Heart right ventricle (tissue), 16 donors: Measurements from ENCODE around the gene RAPSN. TPM values are rescaled to one million over a fixed set of nuclear protein-coding genes. Genes with fewer than 3 reads are reported as not detected.

ENCODE experiments used
- ATAC-seq, 8 donors: fragments of 200-7000 bp; cut with Tn5 transposase; one replicate each; pipeline ENCODE4 v1.9.1; 2020; ENCODE audit warnings: mild to moderate bottlenecking in 8 of 8, moderate library complexity in 8 of 8, moderate number of reproducible peaks in 1 of 8
- DNase-seq, 2 donors: peaks; one replicate each; pipeline ENCODE4 v3.0.0-alpha.2; 2020
- H3K27ac ChIP-seq, 10 donors: fragments of 200-600 bp; sonication (generic) in 2 of 10; one replicate each; pipeline versions ENCODE4 v1.5.0 to v1.8.0; 2020 to 2022; ENCODE audit warnings: mild to moderate bottlenecking in 3 of 10
- H3K27me3 ChIP-seq, 7 donors: fragments of 200-600 bp; one replicate each; pipeline ENCODE4 v1.8.0; 2021 to 2022; ENCODE audit warnings: mild to moderate bottlenecking in 2 of 7
- H3K36me3 ChIP-seq, 9 donors: fragments of 200-600 bp; sonication (generic) in 1 of 9; one replicate each; pipeline versions ENCODE4 v1.5.0 to v1.8.0; 2020 to 2022; ENCODE audit warnings: mild to moderate bottlenecking in 2 of 9
- H3K4me1 ChIP-seq, 9 donors: fragments of 200-600 bp; sonication (generic) in 1 of 9; one replicate each; pipeline versions ENCODE4 v1.5.0 to v1.8.0; 2020 to 2022; ENCODE audit warnings: mild to moderate bottlenecking in 4 of 9
- H3K4me3 ChIP-seq, 10 donors: fragments of 200-600 bp; sonication (generic) in 2 of 10; one replicate each; pipeline versions ENCODE4 v1.5.0 to v1.8.0; 2020 to 2022; ENCODE audit warnings: mild to moderate bottlenecking in 7 of 10, moderate library complexity in 2 of 10
- H3K9me3 ChIP-seq, 11 donors: fragments of 200-600 bp in 10 of 11; sonication (generic) in 2 of 11; one replicate each; pipeline versions ENCODE4 v1.5.0 to v1.8.0; 2013 to 2022; ENCODE audit warnings: mild to moderate bottlenecking in 2 of 11, control low read depth in 1 of 11, moderate library complexity in 1 of 11
- CTCF ChIP-seq, 9 donors: fragments of 200-600 bp; sonication (generic) in 2 of 9; IDR thresholded peaks; one replicate each; pipeline versions ENCODE4 v1.5.0 to v1.8.0; 2021 to 2022; ENCODE audit warnings: antibody characterized with exemption in 9 of 9, mild to moderate bottlenecking in 5 of 9, moderate library complexity in 1 of 9
- WGBS, 2 donors: extraction: QIAGEN DNeasy Blood & Tissue Kit; methylation state at CpG; one replicate each; pipeline ENCODE4 v1.1.7; 2013; ENCODE audit warnings: inconsistent platforms in 1 of 2; 5-methylcytosine and 5-hydroxymethylcytosine counted together
- intact Hi-C, 10 donors: fragments of 100-400 bp; cut with DNase I; formaldehyde crosslinking; loops; one replicate each; pipeline versions ENCODE4 v1.11.1 to v1.14.2; 2022
- polyA plus RNA-seq, 2 donors: library from polyadenylated mRNA; stranded (reverse); fragments of 200-250 nt; gene quantifications; one replicate each; pipeline ENCODE4 v1.2.3, GENCODE V29; 2013
- total RNA-seq, 10 donors: library from RNA; stranded (reverse); fragmentation: NEBNext Ultra II Directional in 3 of 10; extraction: Animal tissue kit (Norgen Biotek cat#: 25700) in 3 of 10; gene quantifications; one replicate each; pipeline versions ENCODE4 v1.2.1 to v1.2.4, GENCODE V29; 2021 to 2023
- donor health status: Arrhythmogenic right ventricular cardiomyopathy.
- donor health status: ischemic (EF 13 %, LVEDD 7.1; RV severe dilation, severe dysfunction).
- donor health status: healthy with polysubstance abuse.
- donor health status: DM: no; HTN: yes; CAD: no.
- donor health status: DM: no; HTN: no; CAD: no.
- donor health status: ischemic (EF 25% LVEDD 6.9; RV normal size, moderate dysfunction).
- donor health status: ischemic (EF 25% LVEDD 5.7; RV mildly dilated, moderate dysfunction).
- donor health status: healthy.
- donor health status: DM: yes; HTN: yes; CAD: no.
- donor health status: Ischemic cardiomyopathy.
- donor health status: ischemic (EF 35%, LVEDD 5.7; RV mildly dilated, moderate dysfunction).
- donor health status: nonischemic (EF 11% LVEDD 7.7; RV severe dilation, severe dysfunction).
- donor health status: DM: yes; HTN: yes; CAD: no.
- donor health status: PGD.
- donor health status: ischemic (EF 29% LVEDD 5.4; RV normal size, mild dysfunction).
- donor health status: nonischemic (EF 23%, LVEDD 6.1; RV moderate dilation, normal function).

RAPSN gene
- total and polyA plus RNA-seq, 12 donors = 0.33 to 10.2 (median 4.0) TPM

- 72 to 74% methylated on average over 8 of the region's 8 CpGs for WGBS, 2 donors
- DNase-seq (no peak), ATAC-seq (peak in 2 of 8 donors; percentile 5 to 20)
- H3K4me3 ChIP-seq = no peak overlapping the region
- H3K27me3 ChIP-seq = no peaks in the 10 kb centered on the region
- H3K36me3 ChIP-seq = no peaks in the 10 kb centered on the region
- H3K4me1 ChIP-seq = peaks cover 0 to 15% (median 6%) of the 10 kb centered on the region in 9 donors
- intact Hi-C loops = loop anchor here in 1 of 10 donors (5.0 kb wide), 1 partner anchor 72 kb away; the partner anchor contains the start of gene SPI1
- no peak for TF ChIP-seq CTCF (IDR thresholded peaks at IDR 0.05)
- H3K9me3 ChIP-seq = no peaks in the 10 kb centered on the region
- H3K27ac ChIP-seq = no peak overlapping the region
Observed at GRCh38 chr11:47449541-47449940, 605 bp upstream of the RAPSN start.

- ATAC-seq (no peak), DNase-seq (no peak)
- H3K27ac ChIP-seq = no peak overlapping the region
- no peaks in the 10 kb centered on the region for H3K27me3 ChIP-seq
- intact Hi-C loops = loop anchor here in 1 of 10 donors (5.0 kb wide), 1 partner anchor 71 kb away; the partner anchor contains the start of gene SPI1
- WGBS, 2 donors = 93 to 94% methylated on average over 12 of the region's 12 CpGs
- no peaks in the 10 kb centered on the region for H3K36me3 ChIP-seq
- H3K4me3 ChIP-seq = no peak overlapping the region
- TF ChIP-seq CTCF (IDR thresholded peaks at IDR 0.05) = no peak
- H3K4me1 ChIP-seq = peaks cover 0 to 19% (median 1%) of the 10 kb centered on the region in 9 donors
- no peaks in the 10 kb centered on the region for H3K9me3 ChIP-seq
Observed at GRCh38 chr11:47447906-47448305, 1.0 kb downstream of the RAPSN start.

- DNase-seq (no peak), ATAC-seq (no peak)
- TF ChIP-seq CTCF (IDR thresholded peaks at IDR 0.05) = no peak
- Histone ChIP-seq H3K27me3 (no peaks in the 10 kb centered on the region), H3K27ac (no peak overlapping the region), H3K36me3 (no peaks in the 10 kb centered on the region), H3K4me1 (peaks cover 0 to 29% (median 5%) of the 10 kb centered on the region in 9 donors), H3K4me3 (no peak overlapping the region), H3K9me3 (no peaks in the 10 kb centered on the region)
- intact Hi-C loops = loop anchor here in 1 of 10 donors (5.0 kb wide), 1 partner anchor 70 kb away; the partner anchor contains the start of gene SPI1
- 91 to 94% methylated on average over 9 of the region's 9 CpGs for WGBS, 2 donors
Observed at GRCh38 chr11:47446833-47447232, 2.1 kb downstream of the RAPSN start.

- no peak overlapping the region for H3K4me3 ChIP-seq
- no peaks in the 10 kb centered on the region for H3K36me3 ChIP-seq
- H3K27ac ChIP-seq = no peak overlapping the region
- ATAC-seq (no peak), DNase-seq (no peak)
- WGBS, 2 donors = 93 to 96% methylated on average over 4 of the region's 4 CpGs
- no peak for TF ChIP-seq CTCF (IDR thresholded peaks at IDR 0.05)
- intact Hi-C loops = loop anchor here in 1 of 10 donors (5.0 kb wide), 1 partner anchor 69 kb away; the partner anchor contains the start of gene SPI1
- no peaks in the 10 kb centered on the region for H3K9me3 ChIP-seq
- peaks cover 0 to 29% (median 5%) of the 10 kb centered on the region in 9 donors for H3K4me1 ChIP-seq
- no peaks in the 10 kb centered on the region for H3K27me3 ChIP-seq
Observed at GRCh38 chr11:47445840-47446239, 3.1 kb downstream of the RAPSN start.
